Heart left ventricle (tissue), 16 donors: ENCODE results near the gene MRGPRE. TPM values are rescaled to one million over a fixed set of nuclear protein-coding genes. Genes with fewer than 3 reads are reported as not detected.
"Not testable (repeated sequence)": the region's sequence is repeated elsewhere in the genome, so short reads cannot be mapped to it uniquely, and the experiment has no call there.

ENCODE experiments used
- ATAC-seq, 4 donors: fragments of 200-7000 bp; cut with Tn5 transposase; one replicate each; pipeline ENCODE4 v1.9.1; 2020 to 2022; ENCODE audit warnings: moderate library complexity in 4 of 4, mild to moderate bottlenecking in 3 of 4, moderate number of reproducible peaks in 1 of 4
- DNase-seq, 5 donors: peaks; one replicate each; pipeline ENCODE4 v3.0.0-alpha.2; 2020
- H3K27ac ChIP-seq, 12 donors: fragments of 200-600 bp; sonication (generic) in 4 of 12; one replicate each; pipeline versions ENCODE4 v1.5.0 to v1.8.0; 2016 to 2022; ENCODE audit warnings: mild to moderate bottlenecking in 2 of 12
- H3K27me3 ChIP-seq, 9 donors: fragments of 200-600 bp; sonication (generic) in 2 of 9; one replicate each; pipeline versions ENCODE4 v1.5.1 to v1.8.0; 2016 to 2022; ENCODE audit warnings: mild to moderate bottlenecking in 3 of 9
- H3K36me3 ChIP-seq, 9 donors: fragments of 200-600 bp; sonication (generic) in 2 of 9; one replicate each; pipeline versions ENCODE4 v1.5.0 to v1.8.0; 2018 to 2022; ENCODE audit warnings: mild to moderate bottlenecking in 2 of 9
- H3K4me1 ChIP-seq, 12 donors: fragments of 200-600 bp; sonication (generic) in 4 of 12; one replicate each; pipeline versions ENCODE4 v1.5.0 to v1.8.0; 2016 to 2022; ENCODE audit warnings: mild to moderate bottlenecking in 3 of 12
- H3K4me3 ChIP-seq, 12 donors: fragments of 200-600 bp; sonication (generic) in 4 of 12; one replicate each; pipeline versions ENCODE4 v1.5.0 to v1.8.0; 2017 to 2022; ENCODE audit warnings: mild to moderate bottlenecking in 9 of 12, moderate library complexity in 4 of 12
- H3K9me3 ChIP-seq, 12 donors: fragments of 200-600 bp; sonication (generic) in 4 of 12; one replicate each; pipeline versions ENCODE4 v1.5.0 to v1.8.0; 2016 to 2022; ENCODE audit warnings: mild to moderate bottlenecking in 1 of 12
- POLR2A ChIP-seq, 2 donors: fragments of 450-650 bp; IDR thresholded peaks; one replicate each; pipeline ENCODE4 v1.6.1; 2017; ENCODE audit warnings: antibody characterized with exemption in 2 of 2, mild to moderate bottlenecking in 2 of 2, moderate library complexity in 2 of 2
- WGBS, 4 donors: extraction: QIAGEN DNeasy Blood & Tissue Kit in 2 of 4; methylation state at CpG; one replicate each; pipeline versions ENCODE4 v1.1.5 to v1.1.7; 2013 to 2018; 5-methylcytosine and 5-hydroxymethylcytosine counted together
- intact Hi-C, 10 donors: fragments of 100-400 bp; cut with DNase I; formaldehyde crosslinking; loops; one replicate each; pipeline versions ENCODE4 v1.11.1 to v1.14.2; 2022
- long read RNA-seq, 3 donors: library from polyadenylated mRNA; unstranded; transcript quantifications; one replicate each; pipeline ENCODE4 v2.0.0, GENCODE V29; 2020 to 2021
- polyA plus RNA-seq, 2 donors: library from polyadenylated mRNA; stranded (reverse); fragments of 200-250 nt; gene quantifications; one replicate each; pipeline ENCODE4 v1.2.3, GENCODE V29; 2013
- total RNA-seq, 9 donors: library from RNA; depleted of rRNA in 2 of 9; stranded (reverse); fragments of >200 nt in 2 of 9; fragmentation: NEBNext Ultra II Directional in 3 of 9; extraction: Animal tissue kit (Norgen Biotek cat#: 25700) in 3 of 9; gene quantifications; one replicate each; pipeline versions ENCODE4 v1.1.0 to v1.2.4, GENCODE V29; 2016 to 2023
- TF ChIP-seq, protein P1 (sequence below), 12 donors: fragments of 200-600 bp; sonication (generic) in 4 of 12; IDR thresholded peaks; one replicate each; pipeline versions ENCODE4 v1.5.0 to v1.8.0; 2018 to 2022; ENCODE audit warnings: antibody characterized with exemption in 12 of 12, mild to moderate bottlenecking in 5 of 12
- donor health status: ischemic (EF 13 %, LVEDD 7.1; RV severe dilation, severe dysfunction).
- donor health status: healthy with polysubstance abuse.
- donor health status: DM: no; HTN: yes; CAD: no.
- donor health status: DM: no; HTN: no; CAD: no.
- donor health status: ischemic (EF 25% LVEDD 6.9; RV normal size, moderate dysfunction).
- donor health status: ischemic (EF 25% LVEDD 5.7; RV mildly dilated, moderate dysfunction).
- donor health status: healthy.
- donor health status: DM: yes; HTN: yes; CAD: no.
- donor health status: ischemic (EF 35%, LVEDD 5.7; RV mildly dilated, moderate dysfunction).
- donor health status: nonischemic (EF 11% LVEDD 7.7; RV severe dilation, severe dysfunction).
- donor health status: DM: yes; HTN: yes; CAD: no.
- donor health status: PGD.
- donor health status: ischemic (EF 29% LVEDD 5.4; RV normal size, mild dysfunction).
- donor health status: nonischemic (EF 23%, LVEDD 6.1; RV moderate dilation, normal function).

The MRGPRE gene, protein sequence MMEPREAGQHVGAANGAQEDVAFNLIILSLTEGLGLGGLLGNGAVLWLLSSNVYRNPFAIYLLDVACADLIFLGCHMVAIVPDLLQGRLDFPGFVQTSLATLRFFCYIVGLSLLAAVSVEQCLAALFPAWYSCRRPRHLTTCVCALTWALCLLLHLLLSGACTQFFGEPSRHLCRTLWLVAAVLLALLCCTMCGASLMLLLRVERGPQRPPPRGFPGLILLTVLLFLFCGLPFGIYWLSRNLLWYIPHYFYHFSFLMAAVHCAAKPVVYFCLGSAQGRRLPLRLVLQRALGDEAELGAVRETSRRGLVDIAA
- total RNA-seq (1 to 10 TPM in 1 of 9 donors, under 1 TPM in 5, not detected in 3; 0.30 to 2.3 (median 0.69) TPM), polyA plus RNA-seq (under 1 TPM in 1 of 2 donors, not detected in 1; 0.53 TPM)
- long read RNA-seq, donor 1 = 0 reads
- long read RNA-seq, donor 2 = 0 reads
- long read RNA-seq, donor 3 = 0 reads

DNA sequence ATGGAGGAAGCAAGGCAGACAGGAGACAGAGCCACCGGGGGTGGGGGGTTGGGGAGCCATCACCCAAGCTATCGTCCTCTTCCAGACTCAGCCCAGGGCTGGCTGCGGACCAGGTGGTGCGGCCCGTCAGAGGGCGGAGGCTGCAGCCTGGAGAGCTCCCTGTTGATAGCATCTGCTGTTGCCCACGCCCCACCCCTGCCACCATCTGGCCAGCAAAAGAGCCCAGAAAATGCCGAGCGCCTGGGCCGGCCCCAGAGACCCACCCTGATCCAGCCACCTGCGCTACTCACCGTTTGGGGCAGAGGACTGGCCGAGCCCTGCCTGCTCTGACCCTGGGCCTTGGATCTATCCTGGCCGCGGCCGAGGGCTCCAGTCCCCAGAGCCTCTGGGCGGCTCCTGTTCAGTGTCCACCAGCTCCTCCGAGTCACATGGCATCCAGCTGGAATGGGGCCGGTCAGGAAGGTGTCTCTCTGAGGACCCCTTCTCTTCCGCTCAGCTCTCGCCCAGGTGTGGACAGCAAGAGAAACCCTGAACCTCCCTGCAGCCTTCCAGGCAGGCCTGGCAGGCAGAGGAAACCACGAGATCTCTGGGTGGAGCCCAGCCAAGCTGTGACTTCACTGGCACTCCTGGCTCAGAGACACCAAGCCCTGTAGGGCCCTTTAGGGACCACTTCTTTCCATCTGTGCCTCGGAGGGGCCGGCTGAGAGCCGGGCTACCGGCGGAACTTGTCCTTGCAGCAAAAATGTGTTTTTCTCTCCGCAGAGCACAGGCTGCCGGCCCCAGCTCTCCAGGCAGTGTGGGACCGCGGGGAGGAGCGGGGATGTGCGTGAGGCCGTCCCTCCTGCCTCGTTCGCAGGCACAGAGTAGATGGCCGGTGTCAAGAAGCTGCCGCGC lies at the start of gene MRGPRE:
MRGPRE (minus strand) TSS at position 567 of the 894 bp plus-strand sequence. CDS start 3,618 bp downstream, outside the sequence.
- Histone ChIP-seq H3K27ac (no peak within 1 kb of the TSS), H3K36me3 (no peaks in the 10 kb centered on the region), H3K4me1 (peaks cover 0 to 10% (median 0%) of the 10 kb centered on the region in 12 donors), H3K27me3 (peaks cover 0 to 21% (median 0%) of the 10 kb centered on the region in 9 donors), H3K9me3 (no peaks in the 10 kb centered on the region), H3K4me3 (peak within 1 kb of the TSS in 7 of 12 donors; percentile 16 to 37 (median 24))
- intact Hi-C loops = no loop called here
- DNase-seq (peak in 4 of 5 donors; percentile 24 to 62 (median 48)), ATAC-seq (peak; percentile 38 to 87 (median 66))
- 37 to 50% (median 44%) methylated on average over 20 to 39 of the region's 39 CpGs for WGBS, 4 donors
- TF ChIP-seq, protein P1, sequence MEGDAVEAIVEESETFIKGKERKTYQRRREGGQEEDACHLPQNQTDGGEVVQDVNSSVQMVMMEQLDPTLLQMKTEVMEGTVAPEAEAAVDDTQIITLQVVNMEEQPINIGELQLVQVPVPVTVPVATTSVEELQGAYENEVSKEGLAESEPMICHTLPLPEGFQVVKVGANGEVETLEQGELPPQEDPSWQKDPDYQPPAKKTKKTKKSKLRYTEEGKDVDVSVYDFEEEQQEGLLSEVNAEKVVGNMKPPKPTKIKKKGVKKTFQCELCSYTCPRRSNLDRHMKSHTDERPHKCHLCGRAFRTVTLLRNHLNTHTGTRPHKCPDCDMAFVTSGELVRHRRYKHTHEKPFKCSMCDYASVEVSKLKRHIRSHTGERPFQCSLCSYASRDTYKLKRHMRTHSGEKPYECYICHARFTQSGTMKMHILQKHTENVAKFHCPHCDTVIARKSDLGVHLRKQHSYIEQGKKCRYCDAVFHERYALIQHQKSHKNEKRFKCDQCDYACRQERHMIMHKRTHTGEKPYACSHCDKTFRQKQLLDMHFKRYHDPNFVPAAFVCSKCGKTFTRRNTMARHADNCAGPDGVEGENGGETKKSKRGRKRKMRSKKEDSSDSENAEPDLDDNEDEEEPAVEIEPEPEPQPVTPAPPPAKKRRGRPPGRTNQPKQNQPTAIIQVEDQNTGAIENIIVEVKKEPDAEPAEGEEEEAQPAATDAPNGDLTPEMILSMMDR (IDR thresholded peaks at IDR 0.05) = no peak
- TF ChIP-seq POLR2A (IDR thresholded peaks at IDR 0.05) = no peak

DNA sequence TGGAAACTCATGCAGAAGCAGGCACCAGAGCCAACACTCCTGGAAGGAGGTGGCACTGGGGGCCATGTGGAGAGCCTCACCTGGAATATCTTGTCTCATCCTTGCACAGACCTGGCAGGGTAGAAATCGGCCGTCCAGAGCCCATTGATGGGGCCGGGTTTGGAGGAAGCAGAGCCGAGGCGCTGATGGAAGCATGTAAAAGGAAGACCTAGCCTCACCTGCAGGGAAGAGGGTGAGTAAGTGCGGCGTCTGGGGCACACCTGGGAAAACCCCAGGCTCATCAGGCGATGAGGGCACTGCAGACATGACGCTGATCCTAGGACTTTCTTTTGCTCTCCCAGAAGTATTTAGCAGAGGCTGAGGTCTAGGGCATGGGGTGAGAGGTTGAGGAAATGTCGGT lies 48.9 kb upstream of the MRGPRE start:
- H3K27ac ChIP-seq, H3K4me3 ChIP-seq, H3K4me1 ChIP-seq, DNase-seq, H3K36me3 ChIP-seq, H3K27me3 ChIP-seq, H3K9me3 ChIP-seq, ATAC-seq, intact Hi-C loops: not testable (repeated sequence)
- 89 to 100% (median 98%) methylated on average over 1 to 6 of the region's 10 CpGs for WGBS, 4 donors

DNA sequence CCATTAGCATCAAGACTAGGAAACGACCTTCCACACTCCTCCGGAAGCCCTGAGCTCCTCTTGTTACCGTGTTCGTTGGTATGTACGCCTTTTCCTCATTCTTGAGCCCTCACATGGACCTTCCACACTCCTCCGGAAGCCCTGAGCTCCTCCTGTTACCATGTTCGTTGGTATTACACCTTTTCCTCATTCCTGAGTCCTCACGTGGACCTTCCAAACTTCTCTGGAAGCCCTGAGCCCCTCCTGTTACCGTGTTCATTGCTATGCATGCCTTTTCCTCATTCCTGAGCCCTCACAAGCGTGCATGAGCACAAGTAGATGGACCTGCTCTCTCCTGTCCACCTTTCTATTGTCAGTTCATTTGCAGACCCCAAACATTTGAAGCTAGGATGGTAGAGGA lies 48.4 kb upstream of the MRGPRE start:
- H3K4me1 ChIP-seq, ATAC-seq, H3K36me3 ChIP-seq, H3K27me3 ChIP-seq, H3K27ac ChIP-seq, H3K4me3 ChIP-seq, DNase-seq, H3K9me3 ChIP-seq, intact Hi-C loops: not testable (repeated sequence)
- WGBS, 4 donors = no CpG with 5 or more reads among the region's 10 CpGs

DNA sequence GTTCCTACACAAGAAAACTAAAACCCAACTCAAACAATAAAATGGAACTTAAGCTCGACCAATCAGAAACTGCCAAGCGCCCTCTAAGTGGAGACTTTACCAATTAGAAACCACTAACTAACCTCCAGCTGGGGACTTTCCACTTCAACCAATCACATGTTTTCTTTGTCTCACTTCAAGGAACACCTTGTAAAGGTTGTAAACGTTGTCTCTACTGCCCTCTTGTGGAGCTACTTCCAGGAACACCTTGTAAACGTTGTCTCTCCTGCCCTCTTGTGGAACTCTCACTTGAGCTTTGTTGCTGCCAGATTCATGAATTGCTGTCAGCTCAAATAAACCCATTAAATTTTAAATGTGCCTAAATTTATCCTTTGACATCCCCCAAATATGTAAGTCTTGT lies 46.7 kb upstream of the MRGPRE start:
- ATAC-seq = peak in 2 of 4 donors; percentile 46 to 65
- H3K9me3 ChIP-seq, H3K27ac ChIP-seq, H3K4me3 ChIP-seq, H3K4me1 ChIP-seq, intact Hi-C loops, DNase-seq, H3K36me3 ChIP-seq, H3K27me3 ChIP-seq: not testable (repeated sequence)
- 72% methylated on average over 2 of the region's 4 CpGs; no CpG with 5 or more reads in 3 of the 4 donors for WGBS, 4 donors

DNA sequence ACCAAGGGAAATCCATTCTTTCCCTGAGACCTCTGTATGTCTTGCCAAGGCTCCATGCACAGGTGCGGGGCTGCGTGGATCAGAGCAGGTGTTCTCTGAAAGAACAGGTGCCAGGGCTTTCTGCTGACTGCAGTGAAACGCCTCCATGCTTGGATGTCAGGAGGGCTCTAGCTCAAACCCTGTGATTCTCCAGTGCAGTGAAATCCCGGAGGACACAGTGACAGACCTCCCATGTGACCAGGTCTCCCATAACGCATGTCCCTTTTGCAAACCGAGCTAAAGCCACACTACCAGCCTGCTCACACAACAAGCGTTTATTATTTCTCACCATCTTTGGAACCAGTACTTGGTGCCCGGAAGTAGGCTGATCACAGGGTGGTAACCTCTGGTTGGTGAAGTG lies 41.4 kb upstream of the MRGPRE start:
- H3K27me3 ChIP-seq, intact Hi-C loops, H3K36me3 ChIP-seq, H3K27ac ChIP-seq, H3K4me1 ChIP-seq, H3K9me3 ChIP-seq, H3K4me3 ChIP-seq, DNase-seq, ATAC-seq: not testable (repeated sequence)
- WGBS, 4 donors = 73 to 75% methylated on average over 4 to 5 of the region's 8 CpGs; no CpG with 5 or more reads in 2 of the 4 donors

DNA sequence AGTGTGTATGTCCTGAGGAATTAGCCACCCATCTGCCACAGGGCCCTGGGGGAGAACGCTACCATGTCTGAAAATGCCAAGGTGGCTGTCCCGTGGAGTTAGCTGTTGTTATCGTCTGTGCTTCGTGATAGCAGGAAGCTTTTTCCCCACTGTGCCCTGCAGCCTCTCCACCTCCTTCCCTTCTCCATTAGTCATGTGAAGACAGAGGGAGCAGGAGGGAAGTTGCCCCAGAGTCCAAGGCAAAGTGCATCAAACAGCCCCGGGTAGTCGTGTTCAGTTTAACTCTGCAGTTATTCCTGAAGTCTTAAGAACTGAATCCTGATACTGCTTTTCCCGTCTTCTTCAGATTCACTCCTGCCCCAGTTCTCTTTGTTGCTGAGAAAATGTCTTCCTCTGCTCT lies 30.3 kb upstream of the MRGPRE start:
- H3K4me1 ChIP-seq, ATAC-seq, H3K36me3 ChIP-seq, H3K4me3 ChIP-seq, DNase-seq, H3K9me3 ChIP-seq, H3K27me3 ChIP-seq, intact Hi-C loops, H3K27ac ChIP-seq: not testable (repeated sequence)
- 51 to 57% (median 54%) methylated on average over 5 to 6 of the region's 7 CpGs; no CpG with 5 or more reads in 1 of the 4 donors for WGBS, 4 donors

DNA sequence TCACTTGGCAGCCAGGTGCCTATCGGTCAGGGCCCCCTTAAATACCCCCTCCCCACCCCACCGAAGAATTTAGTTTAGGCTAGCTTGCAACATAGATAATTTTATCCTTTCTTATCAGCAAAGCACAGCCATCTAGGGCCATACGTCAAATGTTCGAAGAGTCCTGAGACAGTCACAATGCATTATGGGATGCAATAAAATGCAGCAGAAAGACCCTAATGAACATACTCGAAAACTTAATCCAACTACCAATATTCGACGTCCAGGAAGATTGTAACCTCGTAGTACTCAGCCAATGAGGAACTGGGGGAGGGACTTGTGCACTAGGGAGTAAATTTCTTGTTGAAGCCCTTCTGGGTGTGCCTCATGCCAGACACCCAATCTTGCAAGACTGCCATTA lies 29.6 kb upstream of the MRGPRE start:
- DNase-seq, H3K4me1 ChIP-seq, intact Hi-C loops, H3K9me3 ChIP-seq, H3K27me3 ChIP-seq, H3K36me3 ChIP-seq, H3K27ac ChIP-seq, H3K4me3 ChIP-seq, ATAC-seq: not testable (repeated sequence)
- 10 to 72% (median 49%) methylated on average over 2 to 7 of the region's 8 CpGs for WGBS, 4 donors

DNA sequence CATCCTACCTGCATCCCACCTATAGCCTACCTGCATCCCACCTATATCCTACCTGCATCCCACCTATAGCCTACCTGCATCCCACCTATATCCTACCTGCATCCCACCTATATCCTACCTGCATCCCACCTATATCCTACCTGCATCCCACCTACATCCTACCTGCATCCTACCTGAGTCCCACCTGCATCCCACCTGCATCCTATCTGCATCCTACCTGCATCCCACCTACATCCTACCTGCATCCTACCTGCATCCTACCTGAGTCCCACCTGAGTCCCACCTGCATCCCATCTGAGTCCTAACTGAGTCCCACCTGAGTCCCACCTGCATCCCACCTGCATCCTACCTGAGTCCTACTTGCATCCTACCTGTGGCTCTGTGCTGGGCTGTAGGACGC lies 25.3 kb upstream of the MRGPRE start:
- H3K27ac ChIP-seq, H3K36me3 ChIP-seq, H3K27me3 ChIP-seq, intact Hi-C loops, H3K4me3 ChIP-seq, H3K4me1 ChIP-seq, DNase-seq, H3K9me3 ChIP-seq, ATAC-seq: not testable (repeated sequence)
- WGBS, 4 donors = 64 to 94% (median 89%) methylated on average over 1 of the region's 1 CpG

DNA sequence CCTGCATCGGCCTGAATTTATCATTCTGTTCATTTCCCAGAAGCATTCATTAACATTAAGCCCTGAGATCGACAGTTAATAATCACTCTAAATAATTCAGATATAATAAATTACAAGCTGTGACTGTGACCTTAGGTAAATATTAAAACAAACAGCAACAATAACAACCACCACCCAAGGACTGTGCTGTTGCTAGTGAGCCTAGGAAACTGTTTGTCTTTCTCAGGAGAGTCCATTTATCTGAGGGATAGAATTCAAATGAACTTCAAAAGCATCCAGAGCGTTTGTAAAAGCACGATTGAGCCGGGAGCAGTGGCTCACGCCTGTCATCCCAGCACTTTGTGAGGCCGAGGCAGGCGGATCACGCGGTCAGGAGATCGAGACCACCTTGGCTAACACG lies 23.0 kb upstream of the MRGPRE start:
- DNase-seq, H3K27ac ChIP-seq, H3K36me3 ChIP-seq, H3K9me3 ChIP-seq, H3K4me1 ChIP-seq, H3K4me3 ChIP-seq, intact Hi-C loops, ATAC-seq, H3K27me3 ChIP-seq: not testable (repeated sequence)
- 83 to 98% (median 95%) methylated on average over 1 to 6 of the region's 12 CpGs for WGBS, 4 donors
